Caco-2 (cell line): Measurements from ENCODE around the gene NOP16. TPM values are rescaled to one million over a fixed set of nuclear protein-coding genes. Genes with fewer than 3 reads are reported as not detected.

Experiments
- BruUV-seq: library from RNA; stranded (reverse); fragments of 400-500 nt; replicated peaks from 2 replicates; lab custom pipeline; 2021; lab: Mats Ljungman, UMichigan
- CTCF ChIA-PET: fragments of 300-600 bp; sonication (Branson Sonifier 250); formaldehyde crosslinking; loops from one replicate; lab custom pipeline; 2022; ENCODE audit warnings: antibody characterized with exemption; lab: Charles Lee
- POLR2A ChIA-PET: fragments of 300-600 bp; sonication (Branson Sonifier 250); formaldehyde crosslinking; loops from one replicate; lab custom pipeline; 2022; ENCODE audit warnings: antibody characterized with exemption; lab: Charles Lee
- DNase-seq, 2 experiments: peaks; one replicate each; pipeline versions ENCODE4 v3.0.0 to v3.0.0-alpha.2; 2020 to 2022
- H3K27me3 ChIP-seq: replicated peaks from 2 replicates; pipeline ENCODE4 v1.6.0; 2011; ENCODE audit warnings: low read length; ENCODE audit not compliant: control insufficient read depth, insufficient read depth
- H3K36me3 ChIP-seq: 2 replicates; pipeline ENCODE4 v1.5.1; 2011; ENCODE audit warnings: low read length; ENCODE audit not compliant: control insufficient read depth, insufficient read depth
- H3K4me1 ChIP-seq: fragments of 250-450 bp; sonication (Bioruptor Pico); 2 replicates; pipeline ENCODE4 v1.5.1; 2020; ENCODE audit warnings: mild to moderate bottlenecking
- H3K4me3 ChIP-seq: 2 replicates; pipeline ENCODE4 v1.5.1; 2011; ENCODE audit warnings: low read depth, mild to moderate bottlenecking, control low read depth, low read length
- H3K9me3 ChIP-seq: fragments of 250-450 bp; sonication (Bioruptor Pico); 2 replicates; pipeline ENCODE4 v1.5.1; 2020; ENCODE audit warnings: mild to moderate bottlenecking, moderate library complexity
- H3K27ac Mint-ChIP-seq: one replicate; pipeline ENCODE4 v1.8.0; 2022; ENCODE audit warnings: mixed read lengths; ENCODE audit not compliant: unreplicated experiment
- H3K27me3 Mint-ChIP-seq: one replicate; pipeline ENCODE4 v1.8.0; 2022; ENCODE audit warnings: mixed read lengths; ENCODE audit not compliant: insufficient read depth, unreplicated experiment
- H3K36me3 Mint-ChIP-seq: one replicate; pipeline ENCODE4 v1.8.0; 2022; ENCODE audit warnings: mild to moderate bottlenecking, mixed read lengths; ENCODE audit not compliant: insufficient read depth, unreplicated experiment
- H3K4me1 Mint-ChIP-seq: one replicate; pipeline ENCODE4 v1.8.0; 2022; ENCODE audit warnings: low read depth, mixed read lengths; ENCODE audit not compliant: unreplicated experiment
- H3K4me3 Mint-ChIP-seq: one replicate; pipeline ENCODE4 v1.8.0; 2022; ENCODE audit warnings: mild to moderate bottlenecking, moderate library complexity, mixed read lengths; ENCODE audit not compliant: unreplicated experiment
- H3K9me3 Mint-ChIP-seq: one replicate; pipeline ENCODE4 v1.8.0; 2022; ENCODE audit warnings: mixed read lengths; ENCODE audit not compliant: unreplicated experiment
- CTCF ChIP-seq, 2 experiments: fragments of 200-600 bp in 1 of 2; IDR thresholded peaks; 1 replicate in 1 of 2; 2 replicates in 1 of 2; pipeline versions ENCODE4 v1.5.1 to v1.8.0; 2011 to 2022; ENCODE audit warnings: antibody characterized with exemption in 1 of 2, control low read depth in 1 of 2, inconsistent platforms in 1 of 2, low read depth in 1 of 2, low read length in 1 of 2, mild to moderate bottlenecking in 1 of 2, moderate library complexity in 1 of 2; ENCODE audit not compliant: insufficient read depth in 1 of 2, severe bottlenecking in 1 of 2, unreplicated experiment in 1 of 2
- intact Hi-C: fragments of 100-400 bp; cut with micrococcal nuclease; formaldehyde crosslinking; loops from one replicate; pipeline ENCODE4 v1.10.0; 2022; ENCODE audit not compliant: unreplicated experiment
- total RNA-seq: library from RNA; stranded (reverse); gene quantifications from 2 replicates; pipeline ENCODE4 v1.2.3, GENCODE V29; 2022

NOP16 gene
- total RNA-seq, 1 experiment from 2014 or later: 48.0 TPM

GRCh38 chr5:176384366-176384930 is 4.0 kb downstream of the NOP16 start:
- Histone ChIP-seq H3K9me3 (no peaks in the 10 kb centered on the region), H3K27me3 (no peaks in the 10 kb centered on the region), H3K4me1 (peaks cover 4% of the 10 kb centered on the region; the same call in 1 of the 2 replicates), H3K4me3 (no peak overlapping the region), H3K36me3 (no peaks in the 10 kb centered on the region)
- no peak for TF ChIP-seq CTCF (IDR thresholded peaks at IDR 0.05; ENCODE audit: insufficient read depth in 1 of 2, low read depth in 1 of 2, low read length in 1 of 2, severe bottlenecking in 1 of 2, unreplicated experiment in 1 of 2)
- Mint-ChIP-seq H3K4me1 (no peaks in the 10 kb centered on the region), H3K36me3 (peaks cover 75% of the 10 kb centered on the region), H3K27me3 (no peaks in the 10 kb centered on the region), H3K27ac (no peak overlapping the region), H3K4me3 (no peak overlapping the region), H3K9me3 (no peaks in the 10 kb centered on the region)
- DNase-seq: no peak
- no TSS peak for BruUV-seq
- intact Hi-C loops: no loop called here
- ChIA-PET CTCF (no interaction called here), POLR2A (no interaction called here)

- no TSS peak for BruUV-seq
- H3K9me3 ChIP-seq: no peaks in the 10 kb centered on the region
- H3K4me3 Mint-ChIP-seq: no peak overlapping the region
- intact Hi-C loops: no loop called here
- peaks cover 4% of the 10 kb centered on the region; the same call in 1 of the 2 replicates for H3K4me1 ChIP-seq
- no peaks in the 10 kb centered on the region for H3K27me3 Mint-ChIP-seq
- no peaks in the 10 kb centered on the region for H3K36me3 ChIP-seq
- no peak overlapping the region for H3K4me3 ChIP-seq
- H3K4me1 Mint-ChIP-seq: no peaks in the 10 kb centered on the region
- DNase-seq: no peak
- peaks cover 70% of the 10 kb centered on the region for H3K36me3 Mint-ChIP-seq
- TF ChIP-seq CTCF (IDR thresholded peaks at IDR 0.05; ENCODE audit: insufficient read depth in 1 of 2, low read depth in 1 of 2, low read length in 1 of 2, severe bottlenecking in 1 of 2, unreplicated experiment in 1 of 2): no peak
- no peaks in the 10 kb centered on the region for H3K9me3 Mint-ChIP-seq
- CTCF ChIA-PET: no interaction called here
- no peaks in the 10 kb centered on the region for H3K27me3 ChIP-seq
- POLR2A ChIA-PET: no interaction called here
- no peak overlapping the region for H3K27ac Mint-ChIP-seq
These were observed 4.4 kb downstream of the NOP16 start for GRCh38 chr5:176383961-176384360.

GRCh38 chr5:176383248-176383905 is 5.0 kb downstream of the NOP16 start:
- H3K4me3 ChIP-seq: no peak overlapping the region
- H3K36me3 ChIP-seq: no peaks in the 10 kb centered on the region
- TF ChIP-seq CTCF (IDR thresholded peaks at IDR 0.05; ENCODE audit: insufficient read depth in 1 of 2, low read depth in 1 of 2, low read length in 1 of 2, severe bottlenecking in 1 of 2, unreplicated experiment in 1 of 2): no peak
- Mint-ChIP-seq H3K27ac (no peak overlapping the region), H3K36me3 (peaks cover 64% of the 10 kb centered on the region), H3K4me1 (no peaks in the 10 kb centered on the region), H3K4me3 (no peak overlapping the region), H3K27me3 (no peaks in the 10 kb centered on the region), H3K9me3 (no peaks in the 10 kb centered on the region)
- no TSS peak for BruUV-seq
- peaks cover 4% of the 10 kb centered on the region; the same call in 1 of the 2 replicates for H3K4me1 ChIP-seq
- H3K9me3 ChIP-seq: no peaks in the 10 kb centered on the region
- DNase-seq: no peak
- intact Hi-C loops: no loop called here
- no peaks in the 10 kb centered on the region for H3K27me3 ChIP-seq
- ChIA-PET CTCF (no interaction called here), POLR2A (no interaction called here)
